Upper lobe of right lung (tissue), 1 donor: ENCODE results near the gene MED12L. TPM values are rescaled to one million over a fixed set of nuclear protein-coding genes. Genes with fewer than 3 reads are reported as not detected.

Source experiments
- ATAC-seq: fragments of 200-7000 bp; cut with Tn5 transposase; one replicate; pipeline ENCODE4 v1.9.1; 2020; ENCODE audit warnings: mild to moderate bottlenecking, moderate library complexity
- DNase-seq: peaks from one replicate; pipeline ENCODE4 v3.0.0-alpha.2; 2020
- H3K27ac ChIP-seq: fragments of 200-600 bp; one replicate; pipeline ENCODE4 v1.8.0; 2022
- H3K27me3 ChIP-seq: fragments of 200-600 bp; one replicate; pipeline ENCODE4 v1.8.0; 2022; ENCODE audit warnings: mild to moderate bottlenecking
- H3K36me3 ChIP-seq: fragments of 200-600 bp; one replicate; pipeline ENCODE4 v1.8.0; 2022
- H3K4me1 ChIP-seq: fragments of 200-600 bp; one replicate; pipeline ENCODE4 v1.8.0; 2022
- H3K4me3 ChIP-seq: fragments of 200-600 bp; one replicate; pipeline ENCODE4 v1.8.0; 2022; ENCODE audit warnings: mild to moderate bottlenecking
- H3K9me3 ChIP-seq: fragments of 200-600 bp; one replicate; pipeline ENCODE4 v1.8.0; 2022
- CTCF ChIP-seq: fragments of 200-600 bp; IDR thresholded peaks from one replicate; pipeline ENCODE4 v1.8.0; 2022; ENCODE audit warnings: antibody characterized with exemption
- intact Hi-C: fragments of 100-400 bp; cut with DNase I; formaldehyde crosslinking; loops from one replicate; pipeline ENCODE4 v1.11.0; 2022
- total RNA-seq: library from RNA; stranded (reverse); fragmentation: NEBNext Ultra II Directional; extraction: Animal tissue kit (Norgen Biotek cat#: 25700); gene quantifications from one replicate; pipeline ENCODE4 v1.2.1, GENCODE V29; 2021
- donor health status: DM: no; HTN: yes; CAD: no; lungs with severe emphysema.

MED12L gene
- total RNA-seq, 1 donor from 2014 or later, result 0.69 TPM

DNA sequence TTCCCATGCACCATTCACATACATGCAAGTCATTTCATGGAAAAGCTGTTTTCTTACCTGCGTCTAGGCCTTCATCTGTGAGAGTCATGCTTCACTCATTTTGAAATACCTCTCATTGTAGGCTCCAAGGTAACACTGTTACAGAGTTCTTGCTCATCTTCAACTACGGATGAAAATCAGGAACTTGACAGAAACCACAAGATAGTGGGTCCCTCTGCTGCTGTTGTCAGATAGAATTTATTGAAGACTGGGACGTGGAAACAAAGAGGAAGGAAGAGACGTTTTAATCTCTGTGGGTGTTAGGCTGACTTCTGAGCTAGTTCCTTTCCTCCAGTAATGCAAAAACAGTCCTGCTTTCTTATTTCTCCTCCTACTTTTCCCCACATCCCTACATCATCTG, 192.8 kb downstream of the MED12L start, which contains the start of gene P2RY14:
P2RY14 (minus strand) TSS at position 313 of the 400 bp plus-strand sequence. CDS start 64,226 bp downstream, outside the sequence.
- peak within 1 kb of the TSS; percentile 13 for H3K27ac ChIP-seq
- H3K36me3 ChIP-seq, result no peaks in the 10 kb centered on the region
- no peaks in the 10 kb centered on the region for H3K9me3 ChIP-seq
- no peaks in the 10 kb centered on the region for H3K4me1 ChIP-seq
- no peaks in the 10 kb centered on the region for H3K27me3 ChIP-seq
- intact Hi-C loops, result no loop called here
- H3K4me3 ChIP-seq, result no peak within 1 kb of the TSS
- no peak for TF ChIP-seq CTCF
- DNase-seq, result no peak
- ATAC-seq, result peak; percentile 89

DNA sequence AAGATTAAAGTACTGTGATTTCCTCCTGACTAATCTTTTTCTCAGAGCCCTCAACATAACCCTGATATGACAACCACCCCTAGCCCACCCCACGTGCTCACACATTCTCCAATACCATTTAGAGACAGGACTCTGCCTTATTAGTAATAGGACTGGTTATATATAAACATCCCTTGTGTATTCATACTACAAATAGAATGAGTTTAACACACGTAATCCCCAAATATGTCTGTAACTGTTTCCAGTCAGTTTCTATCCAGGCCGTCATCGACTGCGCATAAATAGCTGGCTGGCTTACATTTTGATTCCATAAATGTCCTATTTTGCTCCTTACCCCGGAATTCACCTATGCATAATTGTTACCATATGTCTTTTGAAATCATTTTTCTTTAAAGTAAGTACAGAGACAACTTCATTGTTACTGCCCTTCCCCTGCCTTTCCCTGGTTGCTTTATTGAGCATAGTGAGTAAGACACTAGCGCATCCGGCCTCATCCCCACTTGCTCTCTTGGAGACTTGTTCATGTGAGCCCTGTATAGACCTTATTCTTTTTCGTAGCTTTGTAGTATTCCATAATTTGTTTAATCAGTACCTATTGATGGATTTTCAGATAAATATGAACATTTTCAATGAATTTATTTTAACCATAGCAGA, 196.3 kb downstream of the MED12L start:
- Histone ChIP-seq H3K27ac (no peak overlapping the region), H3K4me1 (peaks cover 8% of the 10 kb centered on the region), H3K4me3 (no peak overlapping the region), H3K9me3 (no peaks in the 10 kb centered on the region), H3K27me3 (no peaks in the 10 kb centered on the region), H3K36me3 (no peaks in the 10 kb centered on the region)
- TF ChIP-seq CTCF, result no peak
- intact Hi-C loops, result loop anchor here (10.0 kb wide), 1 partner anchor 57 kb away; no protein-coding TSS in a partner anchor
- DNase-seq (no peak), ATAC-seq (no peak)

GRCh38 chr3:151282921-151283320, 197.5 kb downstream of the MED12L start:
- peak; percentile 75 for TF ChIP-seq CTCF
- Histone ChIP-seq H3K36me3 (no peaks in the 10 kb centered on the region), H3K4me3 (no peak overlapping the region), H3K9me3 (no peaks in the 10 kb centered on the region), H3K27me3 (no peaks in the 10 kb centered on the region), H3K27ac (no peak overlapping the region), H3K4me1 (peaks cover 8% of the 10 kb centered on the region)
- intact Hi-C loops, result loop anchor here (10.0 kb wide), 1 partner anchor 58 kb away; no protein-coding TSS in a partner anchor
- ATAC-seq (peak; percentile 75), DNase-seq (no peak)

GRCh38 chr3:151283387-151283786, 197.9 kb downstream of the MED12L start:
- DNase-seq, result no peak
- no peak for ATAC-seq
- Histone ChIP-seq H3K4me1 (peaks cover 8% of the 10 kb centered on the region), H3K27ac (no peak overlapping the region), H3K4me3 (no peak overlapping the region), H3K36me3 (no peaks in the 10 kb centered on the region), H3K27me3 (no peaks in the 10 kb centered on the region), H3K9me3 (no peaks in the 10 kb centered on the region)
- TF ChIP-seq CTCF, result no peak
- intact Hi-C loops, result loop anchor here (10.0 kb wide), 1 partner anchor 59 kb away; no protein-coding TSS in a partner anchor

DNA sequence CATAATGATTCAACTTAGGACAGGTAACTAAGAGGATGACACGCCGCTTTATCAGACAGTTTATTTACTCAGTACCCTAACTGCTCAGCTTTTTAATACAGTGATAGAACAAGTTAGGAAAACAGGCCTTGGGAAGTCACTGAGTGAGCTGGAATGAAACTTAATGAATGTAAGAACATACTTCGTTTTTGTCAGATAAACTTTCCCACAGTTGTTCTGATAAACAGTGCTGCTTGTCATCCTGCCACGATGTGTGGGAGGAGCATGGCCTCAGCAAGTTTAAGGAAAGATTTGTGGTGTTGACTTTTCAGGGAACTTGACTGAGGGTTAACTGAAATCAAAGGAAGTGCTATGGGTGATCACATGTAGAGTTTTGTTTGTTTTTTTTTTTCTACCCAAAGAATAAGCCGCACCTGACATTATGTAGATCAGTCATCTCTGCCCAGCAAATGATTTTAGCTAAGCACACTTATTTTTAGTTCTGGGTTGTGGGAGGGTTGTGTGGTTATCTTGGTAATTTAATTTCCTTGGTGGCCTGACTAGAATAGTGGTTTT, 198.5 kb downstream of the MED12L start:
- intact Hi-C loops, result loop anchor here (10.0 kb wide), 1 partner anchor 59 kb away; no protein-coding TSS in a partner anchor

More for the DNA sequence above, 198.5 kb downstream of the MED12L start:
- Histone ChIP-seq H3K4me3 (no peak overlapping the region), H3K27ac (no peak overlapping the region), H3K27me3 (no peaks in the 10 kb centered on the region), H3K36me3 (no peaks in the 10 kb centered on the region), H3K9me3 (no peaks in the 10 kb centered on the region), H3K4me1 (peaks cover 8% of the 10 kb centered on the region)
- DNase-seq, result no peak
- TF ChIP-seq CTCF, result no peak
- ATAC-seq, result peak; percentile 67
